GM19372 (cell line): ENCODE data around the gene RIN3.
"Not testable (repeated sequence)": the region's sequence is repeated elsewhere in the genome, so short reads cannot be mapped to it uniquely, and the experiment has no call there.

Experiments
- ATAC-seq: cut with Tn5 transposase; IDR thresholded peaks from one replicate; pipeline ENCODE4 v1.9.1; 2021; ENCODE audit warnings: mild to moderate bottlenecking, low read depth, moderate library complexity; ENCODE audit not compliant: unreplicated experiment

The RIN3 gene

GRCh38 chr14:92677955-92678354 is 164.4 kb downstream of the RIN3 start:
- no peak for ATAC-seq

GRCh38 chr14:92678766-92679165 is 165.2 kb downstream of the RIN3 start:
- ATAC-seq: no peak

GRCh38 chr14:92679246-92679645 is 165.7 kb downstream of the RIN3 start:
- no peak for ATAC-seq

GRCh38 chr14:92680330-92680729 is 166.7 kb downstream of the RIN3 start:
- ATAC-seq: not testable (repeated sequence)

- no peak for ATAC-seq
Measured at GRCh38 chr14:92680781-92681650, 167.4 kb downstream of the RIN3 start.

GRCh38 chr14:92683041-92683440 is 169.5 kb downstream of the RIN3 start:
- no peak for ATAC-seq

- no peak for ATAC-seq
Measured at GRCh38 chr14:92684801-92685560, 171.4 kb downstream of the RIN3 start.

GRCh38 chr14:92685784-92686355 is 172.3 kb downstream of the RIN3 start:
- ATAC-seq: no peak

GRCh38 chr14:92686411-92686899 is 172.9 kb downstream of the RIN3 start:
- no peak for ATAC-seq

GRCh38 chr14:92686900-92687427 is 173.4 kb downstream of the RIN3 start:
- no peak for ATAC-seq

GRCh38 chr14:92687681-92688433 is 174.3 kb downstream of the RIN3 start:
- ATAC-seq: no peak

GRCh38 chr14:92688434-92689375 is 175.1 kb downstream of the RIN3 start:
- ATAC-seq: no peak

GRCh38 chr14:92690171-92691011 is 176.8 kb downstream of the RIN3 start:
- no peak for ATAC-seq

- ATAC-seq: no peak
Measured at GRCh38 chr14:92692822-92693226, 179.2 kb downstream of the RIN3 start.

- no peak for ATAC-seq
Measured at GRCh38 chr14:92693998-92694795, 180.6 kb downstream of the RIN3 start.

- no peak for ATAC-seq
Measured at GRCh38 chr14:92694807-92695206, 181.2 kb downstream of the RIN3 start.

GRCh38 chr14:92695562-92695961 is 182.0 kb downstream of the RIN3 start:
- ATAC-seq: no peak
